ENCODE results near the gene DAG1. TPM values are rescaled to one million over a fixed set of nuclear protein-coding genes. Genes with fewer than 3 reads are reported as not detected.

Gene DAG1
- polyA plus RNA-seq, 1 of the 3 experiments (the other 2 are of a cell fraction) = 54.4 TPM

- no peak for TF ChIP-seq CTCF (IDR thresholded peaks at IDR 0.05)
- TF ChIP-seq PBX3 (IDR thresholded peaks at IDR 0.05) = no peak
- TF ChIP-seq GATA2 (CRISPR knock-in tag; IDR thresholded peaks at IDR 0.05) = no peak
- TF ChIP-seq TEAD4 (IDR thresholded peaks at IDR 0.05; ENCODE audit: borderline replicate concordance, insufficient read depth) = no peak
- TF ChIP-seq ELF1 (IDR thresholded peaks at IDR 0.05) = no peak
- TF ChIP-seq FOXJ3 (CRISPR knock-in tag; IDR thresholded peaks at IDR 0.05) = no peak
Observed at GRCh38 chr3:49563040-49563578, 93.0 kb downstream of the DAG1 start (continued).

- H3K4me2 ChIP-seq = no peak overlapping the region
- 82% methylated on average over 4 of the region's 4 CpGs for WGBS (ENCODE audit: low lambda C conversion rate)
- POLR2A ChIA-PET = no interaction called here
- no peaks in the 10 kb centered on the region for H4K20me1 ChIP-seq (ENCODE audit: insufficient read depth)
- no peak overlapping the region for H2AFZ ChIP-seq (ENCODE audit: low read depth)
- H3F3A ChIP-seq (replicated peaks; ENCODE audit: insufficient read depth) = no peaks in the 10 kb centered on the region
- no peak overlapping the region for H3K9ac ChIP-seq
- H3K9me3 ChIP-seq = no peaks in the 10 kb centered on the region
- H3K27ac ChIP-seq (ENCODE audit: low read depth in 2 of 2, low read length in 1 of 2) = no peak overlapping the region
- TF ChIP-seq TAF1 (IDR thresholded peaks at IDR 0.05; ENCODE audit: borderline replicate concordance, low read depth, low read length) = no peak
- TF ChIP-seq MAX (IDR thresholded peaks at IDR 0.05; ENCODE audit: low read depth) = no peak
- no peak for TF ChIP-seq MXI1 (IDR thresholded peaks at IDR 0.05; ENCODE audit: low read depth, low read length)
- TF ChIP-seq ZBTB33 (IDR thresholded peaks at IDR 0.05; ENCODE audit: borderline replicate concordance, low read depth) = no peak
- no peak for TF ChIP-seq PBX3 (IDR thresholded peaks at IDR 0.05)
- TF ChIP-seq EP300 (IDR thresholded peaks at IDR 0.05; ENCODE audit: borderline replicate concordance in 1 of 2, low read depth in 1 of 2, low read length in 1 of 2) = no peak
- TF ChIP-seq POLR2AphosphoS5 (IDR thresholded peaks at IDR 0.05; ENCODE audit: low read depth, low read length) = no peak
- no peak for TF ChIP-seq FOXM1 (IDR thresholded peaks at IDR 0.05; ENCODE audit: low read depth)
- TF ChIP-seq FOXJ3 (CRISPR knock-in tag; IDR thresholded peaks at IDR 0.05) = no peak
- TF ChIP-seq NFIC (IDR thresholded peaks at IDR 0.05; ENCODE audit: borderline replicate concordance) = no peak
- TF ChIP-seq GABPA (IDR thresholded peaks at IDR 0.05; ENCODE audit: low read depth) = no peak
- TF ChIP-seq TEAD4 (IDR thresholded peaks at IDR 0.05; ENCODE audit: borderline replicate concordance, insufficient read depth) = no peak
- no peak for TF ChIP-seq ELF1 (IDR thresholded peaks at IDR 0.05)
- TF ChIP-seq RFX5 (IDR thresholded peaks at IDR 0.05; ENCODE audit: low read length) = no peak
- no peak for TF ChIP-seq NRF1 (IDR thresholded peaks at IDR 0.05; ENCODE audit: low read depth, low read length)
- no peak for TF ChIP-seq EZH2phosphoT487 (IDR thresholded peaks at IDR 0.05; ENCODE audit: borderline replicate concordance, low read depth)
- TF ChIP-seq SIN3A (IDR thresholded peaks at IDR 0.05; ENCODE audit: borderline replicate concordance, low read depth, low read length) = no peak
- TF ChIP-seq REST (IDR thresholded peaks at IDR 0.05; ENCODE audit: low read depth, low read length) = no peak
- H3K79me2 ChIP-seq (ENCODE audit: insufficient read depth) = no peaks in the 10 kb centered on the region
- no peaks in the 10 kb centered on the region for H3K27me3 ChIP-seq (ENCODE audit: insufficient read depth)
- no peak overlapping the region for H3K4me3 ChIP-seq (ENCODE audit: low read depth in 2 of 2, low read length in 1 of 2)
- H3K9me2 ChIP-seq = no peaks in the 10 kb centered on the region
- DNase-seq = no peak
- CTCF ChIA-PET = interaction anchor here (1.4 to 2.7 kb wide), 2 partner anchors 24 to 29 kb away, joined by 4 to 10 read pairs; no protein-coding TSS in a partner anchor
- no peaks in the 10 kb centered on the region; a peak in 1 of 4 replicates for H3K4me1 ChIP-seq (ENCODE audit: control insufficient read depth in 1 of 2, insufficient read depth in 2 of 2, low read depth in 1 of 2, low read length in 1 of 2)
- no peaks in the 10 kb centered on the region for H3K36me3 ChIP-seq (replicated peaks in 1 of 2; ENCODE audit: control insufficient read depth in 1 of 2, insufficient read depth in 2 of 2, low read length in 1 of 2)
Observed at GRCh38 chr3:49563766-49564165, 93.7 kb downstream of the DAG1 start.

All from SK-N-SH (cell line).